HG02885 (cell line): ENCODE data around the gene ADAMTSL4.
"Not testable (repeated sequence)": the region's sequence is repeated elsewhere in the genome, so short reads cannot be mapped to it uniquely, and the experiment has no call there.

Source experiments
- ATAC-seq: cut with Tn5 transposase; IDR thresholded peaks from one replicate; pipeline ENCODE4 v1.9.1; 2021; ENCODE audit warnings: mild to moderate bottlenecking; ENCODE audit not compliant: unreplicated experiment, poor library complexity

The ADAMTSL4 gene

DNA sequence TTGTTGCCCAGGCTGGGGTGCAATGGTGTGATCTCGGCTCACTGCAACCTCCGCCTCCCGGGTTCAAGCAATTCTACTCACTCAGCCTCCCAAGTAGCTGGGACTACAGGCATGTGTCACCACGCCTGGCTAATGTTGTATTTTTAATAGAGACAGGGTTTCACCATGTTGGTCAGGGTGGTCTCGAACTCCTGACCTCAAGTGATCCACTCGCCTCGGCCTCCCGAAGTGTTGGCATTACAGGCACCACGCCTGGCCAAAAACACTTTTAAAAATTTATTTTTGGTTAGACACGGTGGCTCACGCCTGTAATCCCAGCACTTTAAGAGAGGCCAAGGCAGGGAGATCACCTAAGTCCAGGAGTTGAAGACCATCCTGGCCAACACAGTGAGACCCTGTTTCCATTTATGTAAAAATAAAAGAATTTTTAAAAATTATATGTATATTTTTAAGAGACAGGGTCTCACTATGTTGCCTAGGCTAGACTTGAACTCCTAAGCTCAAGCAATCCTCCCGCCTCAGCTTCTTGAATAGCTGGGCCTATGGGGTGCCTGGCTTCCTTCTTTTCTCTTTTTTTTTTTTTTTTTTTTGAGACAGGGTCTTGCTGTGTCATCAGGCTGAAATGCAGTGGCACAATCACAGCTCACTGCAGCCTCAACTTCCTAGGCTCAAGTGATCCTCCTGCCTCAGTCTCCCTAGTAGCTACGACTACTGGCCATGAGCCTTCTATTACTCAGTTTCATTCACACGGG is 16.2 kb downstream of the ADAMTSL4 start:
- not testable (repeated sequence) for ATAC-seq

- ATAC-seq, result no peak
Measured at GRCh38 chr1:150566589-150567340, 17.6 kb downstream of the ADAMTSL4 start.

DNA sequence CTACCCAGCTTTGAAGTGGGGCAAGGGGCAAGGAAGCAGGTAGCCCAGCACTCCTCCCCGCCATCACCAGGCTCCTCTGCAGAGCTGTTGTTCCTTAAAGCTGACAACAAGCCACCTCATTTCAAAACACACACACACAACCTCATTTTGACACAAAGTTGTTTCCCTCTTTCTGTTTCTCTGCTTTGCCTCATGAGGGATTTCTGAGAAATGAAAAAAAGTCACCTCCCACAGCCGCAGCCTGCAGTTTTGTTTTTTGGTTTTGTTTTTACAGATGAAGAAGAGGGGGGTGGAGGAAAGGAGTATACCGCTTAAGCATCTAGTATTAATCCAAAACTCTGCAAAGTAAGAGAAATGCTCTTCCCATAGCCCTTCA is 18.1 kb downstream of the ADAMTSL4 start:
- peak; percentile 34 for ATAC-seq

GRCh38 chr1:150567717-150568593 is 18.7 kb downstream of the ADAMTSL4 start:
- ATAC-seq, result peak; percentile 20

DNA sequence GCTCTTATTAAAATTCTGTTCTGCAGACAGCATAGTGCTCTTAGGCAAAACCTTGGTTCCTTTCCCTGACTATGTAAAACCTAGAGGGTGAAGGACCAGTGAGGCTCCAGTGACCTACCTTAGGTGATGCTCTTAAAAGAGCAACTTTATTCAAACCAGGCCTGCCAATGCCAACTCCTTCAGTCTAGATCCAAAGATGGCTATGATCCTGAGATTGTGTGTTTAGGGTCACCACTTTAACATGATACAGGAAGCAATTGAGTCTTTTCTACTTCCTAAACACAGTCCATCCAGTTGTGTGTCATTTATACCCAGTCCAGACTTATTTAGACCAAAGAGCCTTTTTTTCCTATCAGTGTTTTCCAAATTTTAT is 19.4 kb downstream of the ADAMTSL4 start:
- no peak for ATAC-seq

DNA sequence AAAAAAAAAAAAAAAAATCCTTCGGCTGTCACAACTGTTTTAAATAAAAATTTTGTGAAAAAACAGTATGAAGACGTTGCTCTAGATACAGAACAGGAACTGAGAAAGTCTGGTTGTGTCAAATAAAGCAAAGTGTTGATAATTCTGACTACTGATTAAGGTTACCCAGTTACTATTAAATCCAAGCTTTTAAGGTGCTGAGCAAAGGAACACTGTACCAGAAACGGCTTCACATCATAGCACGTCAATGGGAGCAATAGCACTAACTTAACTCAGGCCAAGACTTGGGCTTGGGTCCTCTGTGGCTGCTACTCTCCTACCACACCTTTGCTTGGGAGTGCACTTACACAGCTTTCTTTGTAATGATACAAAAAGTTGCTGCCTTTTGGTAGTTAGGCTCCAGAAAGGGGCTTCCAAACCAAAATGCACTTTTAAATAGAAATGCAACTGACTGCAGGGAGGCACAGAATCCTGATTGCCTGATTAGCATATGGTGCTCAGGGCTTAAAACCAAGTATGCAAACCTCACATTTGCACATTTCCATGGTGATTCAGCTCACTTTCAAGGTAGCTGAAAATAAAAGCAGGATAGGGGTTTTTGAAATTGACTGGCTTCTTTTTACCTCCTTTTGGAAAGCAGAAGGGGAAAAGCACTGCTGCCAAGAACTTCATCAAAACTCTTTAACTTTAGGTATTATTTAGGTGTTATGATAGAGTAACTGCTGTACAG is 23.9 kb downstream of the ADAMTSL4 start:
- no peak for ATAC-seq

DNA sequence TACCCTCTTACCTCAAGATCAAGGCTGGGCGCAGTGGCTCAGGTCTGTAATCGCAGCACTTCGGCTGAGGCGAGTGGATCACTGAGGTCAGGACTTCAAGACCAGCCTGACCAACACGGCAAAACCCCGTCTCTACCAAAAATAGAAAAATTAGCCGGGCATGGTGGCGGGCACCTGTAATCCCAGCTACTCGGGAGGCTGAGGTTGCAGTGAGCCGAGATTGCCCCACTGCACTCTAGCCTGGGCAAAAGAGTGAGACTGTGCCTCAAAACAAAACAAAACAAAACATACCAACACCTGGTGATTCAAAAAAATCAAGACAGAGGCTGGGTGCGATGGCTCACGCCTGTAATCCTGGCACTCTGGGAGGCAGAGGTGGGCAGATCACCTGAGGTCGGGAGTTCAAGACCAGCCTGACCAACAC is 24.5 kb downstream of the ADAMTSL4 start:
- not testable (repeated sequence) for ATAC-seq

DNA sequence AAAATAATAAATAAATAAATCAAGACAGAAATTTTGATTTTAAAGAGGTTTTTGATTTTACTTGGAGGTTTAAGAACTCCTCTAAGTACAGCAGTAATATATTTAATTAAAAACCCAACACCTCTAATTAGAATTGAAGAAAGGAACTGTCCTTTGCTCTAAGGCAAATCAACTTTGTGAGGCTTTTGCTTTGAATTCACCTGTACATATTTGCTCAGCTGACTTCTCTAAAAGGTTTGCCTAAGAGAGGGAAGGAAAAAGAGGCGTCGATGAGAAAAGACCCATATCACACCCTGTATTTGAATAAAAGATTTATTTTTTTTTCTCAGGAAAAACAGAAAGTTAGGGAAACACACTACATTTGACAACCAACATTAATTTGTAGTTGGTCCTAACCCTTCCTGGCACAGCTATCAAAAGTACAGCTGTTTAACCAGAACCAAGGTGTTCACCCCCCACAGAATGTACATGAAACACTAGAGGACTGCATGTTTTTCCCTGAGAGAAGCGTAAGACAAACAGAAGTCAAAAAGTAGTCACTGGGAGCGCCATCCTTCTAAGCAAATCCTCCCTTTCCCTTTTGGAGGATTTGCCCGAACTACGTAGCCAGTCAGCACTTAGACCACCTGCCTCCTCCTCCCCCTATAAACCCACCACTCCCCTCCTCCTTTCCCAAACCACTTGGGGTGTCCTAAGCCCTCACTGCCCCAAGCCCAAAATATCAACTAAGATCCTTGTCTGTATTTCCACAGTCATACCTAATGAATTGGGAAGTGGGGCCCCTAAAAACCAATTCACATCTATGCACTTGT is 25.3 kb downstream of the ADAMTSL4 start:
- ATAC-seq, result no peak

- no peak for ATAC-seq
Measured at GRCh38 chr1:150575072-150575489, 25.9 kb downstream of the ADAMTSL4 start.

- no peak for ATAC-seq
Measured at GRCh38 chr1:150575518-150576366, 26.5 kb downstream of the ADAMTSL4 start.

DNA sequence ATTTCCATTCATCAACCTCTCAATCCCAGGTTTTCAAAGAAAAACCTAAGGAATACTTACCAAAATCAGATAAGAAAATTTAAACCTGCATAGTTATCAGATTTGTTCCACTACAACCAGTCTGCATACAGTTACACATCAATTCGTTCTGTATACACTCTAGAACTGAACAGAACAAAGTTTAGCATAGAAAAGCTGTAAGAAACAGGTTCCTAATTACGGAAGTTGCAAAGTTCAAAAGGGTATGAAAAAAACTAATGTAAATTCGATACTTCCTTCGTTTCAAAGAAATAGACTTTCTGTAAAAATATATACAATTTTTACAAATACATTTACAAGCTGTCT is 27.1 kb downstream of the ADAMTSL4 start:
- ATAC-seq, result no peak

GRCh38 chr1:150576794-150577556 is 27.8 kb downstream of the ADAMTSL4 start:
- no peak for ATAC-seq

DNA sequence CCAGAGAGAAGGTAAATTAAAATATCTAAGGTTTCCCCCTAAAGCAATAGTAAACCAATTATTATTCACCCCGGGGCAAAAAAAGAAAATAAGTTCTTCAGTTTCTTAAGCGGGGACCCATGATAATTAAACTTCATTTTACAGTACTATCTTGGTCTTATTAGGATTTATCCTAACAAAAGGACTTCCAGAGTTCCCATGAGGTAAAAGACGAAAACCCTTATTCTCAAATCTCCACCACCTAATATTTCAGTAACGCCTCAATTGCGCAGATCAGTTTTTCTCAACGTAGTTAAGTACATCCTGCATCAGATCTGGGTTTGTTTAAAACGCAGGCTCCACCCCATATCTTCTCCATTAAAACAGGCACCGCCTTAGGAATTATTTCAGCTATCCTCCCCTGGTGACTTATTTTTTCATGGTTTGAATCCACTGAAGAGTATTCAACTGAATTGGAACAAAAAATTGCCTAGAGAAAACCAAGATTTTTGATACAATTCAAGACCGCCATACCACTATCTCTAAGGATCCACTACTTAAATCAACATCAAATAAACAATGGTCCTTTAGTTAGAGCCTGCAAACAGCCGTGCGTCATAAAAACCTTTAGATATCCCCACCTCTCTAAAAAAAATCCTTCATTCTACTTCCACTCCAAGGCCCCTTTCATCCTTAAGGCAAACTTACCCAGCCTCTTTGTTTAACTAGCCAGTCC is 28.5 kb downstream of the ADAMTSL4 start:
- ATAC-seq, result no peak

- no peak for ATAC-seq
Measured at GRCh38 chr1:150578272-150579109, 29.3 kb downstream of the ADAMTSL4 start.

DNA sequence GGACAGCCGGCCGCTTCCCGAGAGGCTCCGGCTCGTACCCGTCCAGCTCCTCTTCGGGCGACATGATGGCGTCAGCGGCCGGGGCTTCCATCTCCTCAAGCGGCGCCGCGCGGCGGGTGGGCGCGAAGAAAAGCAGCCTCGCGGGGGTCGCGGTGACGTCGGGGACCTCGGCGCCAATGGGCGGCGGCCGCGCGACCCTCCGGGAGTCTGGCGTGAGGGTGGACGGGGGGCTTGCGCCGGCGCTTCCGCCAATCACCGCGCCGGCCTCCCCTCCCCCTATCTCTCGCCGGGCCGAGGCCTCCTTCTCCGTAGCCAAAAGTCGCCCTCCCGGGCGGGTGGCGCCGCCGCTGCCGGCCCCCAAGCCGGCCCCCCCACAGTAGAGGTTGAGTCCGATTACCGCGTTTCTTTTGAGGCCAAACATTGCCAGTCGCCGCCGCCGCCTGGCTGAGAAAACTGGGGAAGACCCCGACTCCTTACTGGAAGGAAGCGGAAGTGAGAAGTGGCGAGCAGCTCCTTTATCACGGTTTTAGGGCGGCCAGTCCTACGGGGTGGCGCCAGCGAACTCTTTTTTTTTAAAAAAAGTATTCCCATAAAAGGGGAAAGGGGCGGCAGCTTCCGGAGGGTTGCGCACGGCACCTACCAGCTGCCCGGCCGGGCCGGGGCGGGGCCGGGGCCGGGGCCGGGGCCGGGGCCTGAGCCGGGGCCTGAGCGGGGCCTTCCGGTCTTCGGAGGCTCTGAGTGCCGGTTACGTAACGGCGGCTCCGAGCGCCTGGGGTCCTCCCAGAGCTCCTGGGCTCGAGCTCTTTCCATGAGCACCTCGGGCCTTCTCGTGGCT is 30.1 kb downstream of the ADAMTSL4 start, which contains the start of gene MCL1:
Gene MCL1 (minus strand): TSS at position 501 of the 835 bp plus-strand sequence. CDS start 80 bp downstream, at position 421.
- peak; percentile 85 for ATAC-seq
